Stimulated activated CD8-positive, alpha-beta memory T cell treated with anti-CD3 and anti-CD28 coated beads, Interleukin-2, amount 100 ng/mL, for 1 hour (primary cell): ENCODE results near the gene BNIP3.
A peak's percentile ranks its signal among the peaks of the same experiment; 100 is the strongest.

Source experiments
- DNase-seq, 2 donors: peaks; one replicate each; pipeline ENCODE4 v3.0.0-alpha.2; 2020; ENCODE audit warnings: low read depth in 2 of 2

BNIP3 gene, protein sequence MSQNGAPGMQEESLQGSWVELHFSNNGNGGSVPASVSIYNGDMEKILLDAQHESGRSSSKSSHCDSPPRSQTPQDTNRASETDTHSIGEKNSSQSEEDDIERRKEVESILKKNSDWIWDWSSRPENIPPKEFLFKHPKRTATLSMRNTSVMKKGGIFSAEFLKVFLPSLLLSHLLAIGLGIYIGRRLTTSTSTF

DNA sequence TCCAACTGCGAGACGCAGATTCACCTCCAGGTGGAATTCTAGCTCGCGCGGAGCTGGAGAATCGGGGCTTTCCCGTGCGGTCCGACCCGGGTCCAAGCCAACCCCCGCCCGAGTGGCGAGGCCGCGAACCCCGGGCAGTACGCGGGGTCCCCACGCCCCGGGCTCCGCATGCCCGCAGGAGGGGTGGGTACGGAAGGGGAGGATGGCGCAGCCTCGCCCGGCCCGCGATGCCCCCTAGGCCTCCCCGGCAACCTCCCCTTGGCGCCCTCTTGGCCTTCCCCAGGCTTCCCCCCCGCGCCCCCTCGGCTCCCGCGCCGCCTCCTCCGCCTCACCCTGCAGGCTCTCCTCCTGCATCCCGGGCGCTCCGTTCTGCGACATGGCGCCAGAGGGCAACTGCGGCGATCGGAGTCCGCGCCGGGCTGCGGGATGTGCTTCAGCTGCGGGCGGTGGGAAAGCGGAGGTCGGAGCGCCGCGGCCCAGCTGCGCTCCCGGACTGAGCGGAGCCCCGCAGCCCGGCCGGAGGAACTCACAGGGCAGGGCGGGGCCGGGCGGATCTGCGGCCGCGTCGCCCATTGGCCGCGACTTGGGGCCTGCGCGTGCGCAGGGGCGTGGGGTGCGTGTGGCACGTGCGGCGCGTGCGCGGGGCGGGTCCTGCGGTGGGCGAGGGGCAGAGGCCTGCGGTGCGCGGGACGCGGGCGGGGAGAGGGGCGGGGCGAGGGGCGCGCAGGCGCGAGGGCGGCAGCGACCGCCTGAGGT is at the start of gene BNIP3:
Gene BNIP3 (minus strand): TSS at position 495 of the 756 bp plus-strand sequence. CDS start 117 bp downstream, at position 378.
- peak; percentile 87 to 90 for DNase-seq

DNA sequence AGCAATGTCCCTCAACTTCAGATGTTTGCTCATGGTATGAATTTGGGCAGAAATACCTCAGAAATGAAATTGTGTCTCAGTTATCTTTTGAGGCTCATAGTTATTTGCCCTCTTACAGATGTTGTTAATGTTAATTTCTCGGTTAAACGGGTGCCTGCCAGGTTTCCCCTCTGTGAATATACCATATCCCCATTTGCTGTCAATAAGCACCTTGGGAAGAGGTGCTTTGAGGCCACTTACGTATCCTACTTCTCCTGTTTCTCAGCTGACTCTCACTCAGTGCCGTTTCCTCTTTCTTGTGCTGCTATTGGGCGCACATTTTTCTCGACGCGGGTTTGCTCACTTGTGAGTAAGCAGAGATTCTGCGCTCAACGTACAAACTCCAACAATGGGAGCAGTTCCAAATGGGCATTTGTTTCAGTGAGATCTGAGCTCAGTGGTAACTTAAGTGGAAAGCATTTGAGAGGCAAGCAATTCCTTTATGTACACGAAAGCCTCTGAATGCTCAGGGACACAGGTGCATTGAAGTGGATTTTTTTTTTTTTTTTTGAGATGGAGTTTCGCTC is 49.3 kb upstream of the BNIP3 start:
- DNase-seq, result no peak

DNA sequence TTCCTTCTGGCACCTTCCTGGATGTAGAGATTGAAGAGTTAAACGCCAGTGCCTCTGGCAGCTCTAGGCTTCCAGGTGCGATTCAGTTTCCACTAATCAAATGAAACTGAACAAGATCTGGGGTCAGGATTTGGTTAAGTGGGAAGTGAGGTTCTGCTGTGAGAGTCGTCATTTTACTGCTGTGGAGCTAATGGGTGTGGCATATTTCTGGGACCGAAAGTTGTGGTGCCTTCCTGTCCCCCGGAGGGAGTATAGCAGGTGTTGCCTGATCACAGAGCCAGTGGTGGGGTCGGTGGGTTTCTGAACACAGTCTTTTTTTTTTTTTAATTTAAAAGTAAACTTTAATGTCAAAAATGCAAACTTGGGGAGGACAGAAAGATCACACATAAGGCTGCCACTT is 47.0 kb upstream of the BNIP3 start:
- DNase-seq, result no peak

DNA sequence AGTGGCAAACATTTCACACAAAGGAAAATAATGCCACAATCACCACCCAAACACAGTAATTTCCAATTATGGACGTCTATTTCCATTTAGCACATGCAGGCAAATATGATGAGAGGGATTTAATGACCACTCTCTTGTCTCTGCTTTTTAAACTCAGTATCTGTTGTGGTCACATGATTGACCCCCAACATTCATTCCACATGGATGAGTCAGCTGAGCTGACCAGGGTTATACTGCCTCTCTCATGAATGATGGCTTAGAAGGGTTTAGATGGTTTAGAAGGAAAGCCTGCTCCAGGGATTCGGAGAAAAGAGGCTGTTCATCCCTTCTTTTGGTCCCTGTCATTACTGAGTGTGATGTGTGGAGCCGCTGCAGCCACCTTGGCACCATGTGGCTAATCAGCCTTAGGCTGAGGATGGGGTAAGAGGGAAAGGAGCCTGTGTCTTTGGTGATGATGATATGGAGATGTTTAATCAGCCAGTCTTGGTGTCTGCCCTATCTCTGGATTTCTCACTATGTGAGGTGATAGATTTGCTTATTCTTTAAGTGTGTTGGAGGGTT is 45.8 kb upstream of the BNIP3 start:
- no peak for DNase-seq

DNA sequence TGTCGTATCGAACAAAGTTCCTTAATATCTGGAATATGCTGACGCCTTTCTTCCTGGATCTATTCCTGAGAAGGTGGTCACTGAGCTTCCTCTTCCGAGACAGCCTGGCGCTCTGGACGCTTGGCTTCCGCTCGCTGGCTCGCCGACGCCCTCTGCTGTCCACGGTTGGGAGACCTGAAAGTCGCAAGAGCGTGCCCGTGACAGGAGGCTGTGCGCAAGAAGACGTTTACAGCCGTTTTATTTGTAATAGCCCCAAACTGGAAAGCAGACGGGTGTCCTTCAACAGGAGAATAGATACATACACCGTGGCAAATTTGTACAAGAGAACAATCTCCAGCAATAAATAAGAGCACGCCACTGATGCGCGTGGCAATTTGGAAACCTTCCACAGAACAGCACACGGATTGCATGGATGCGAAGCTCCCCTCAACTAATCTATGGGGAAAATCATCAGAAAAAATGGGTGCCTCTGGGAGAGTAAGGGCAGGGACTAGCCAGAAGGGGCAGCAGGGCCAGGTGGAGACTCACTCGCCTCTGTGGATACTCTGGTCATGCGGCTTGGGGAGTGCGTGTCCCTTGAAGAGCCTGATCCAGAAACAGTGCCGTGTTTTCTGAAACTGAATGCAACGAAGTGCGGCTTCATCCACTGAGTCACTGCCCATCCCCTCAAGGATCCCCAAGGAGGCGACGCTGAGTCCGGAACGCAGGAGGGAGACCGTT is 41.5 kb upstream of the BNIP3 start:
- DNase-seq, result peak; percentile 54 to 55

DNA sequence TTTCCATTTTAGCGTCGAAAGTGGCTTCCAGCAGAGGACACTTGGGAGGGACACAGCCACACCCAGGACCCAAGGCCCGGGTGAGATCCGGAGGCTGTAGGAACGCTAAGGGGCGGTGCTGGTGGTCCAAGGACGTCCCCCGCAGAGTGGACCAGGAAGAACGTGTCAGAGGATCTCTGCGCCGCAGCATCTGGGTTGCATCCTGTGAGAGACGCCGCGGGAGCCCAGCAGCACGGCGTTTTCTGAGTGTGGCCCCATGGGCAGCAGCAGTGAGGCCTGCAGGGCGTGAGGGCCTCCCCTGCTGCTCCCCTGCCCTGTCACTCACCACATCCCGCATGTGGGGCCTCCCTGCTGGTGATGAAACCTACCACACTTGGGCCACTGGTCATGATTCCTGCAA is 40.5 kb upstream of the BNIP3 start:
- DNase-seq, result no peak

DNA sequence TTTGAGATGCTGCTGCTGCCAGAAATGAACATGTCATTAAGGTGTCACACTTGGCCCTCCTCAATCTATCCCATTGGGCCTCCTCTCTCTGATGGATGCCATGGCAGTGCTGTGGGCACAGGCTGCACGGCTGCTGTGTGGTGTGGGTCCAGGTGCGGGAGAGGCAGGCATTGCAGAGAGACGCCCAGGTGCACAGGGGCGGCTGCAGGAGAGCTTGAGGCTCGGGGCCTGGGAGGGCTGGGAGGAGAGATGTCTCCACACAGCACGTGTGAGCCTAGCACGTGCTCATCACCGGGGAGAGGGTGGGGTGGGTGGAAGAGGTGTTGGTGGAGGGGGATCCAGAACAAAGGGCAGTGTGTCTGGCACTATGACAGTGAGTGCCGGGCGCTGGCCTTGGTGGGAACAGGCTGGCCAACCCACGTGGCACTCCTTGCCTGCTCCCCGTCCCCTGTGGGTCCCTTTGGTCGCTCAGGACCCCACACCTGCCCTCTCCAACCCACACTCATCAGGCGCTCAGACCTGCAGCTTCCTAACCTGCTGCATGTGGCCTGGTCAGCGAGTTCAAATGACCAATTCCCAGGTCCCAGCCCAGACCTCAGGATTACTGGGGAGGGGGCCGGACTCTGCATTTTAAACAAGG is 39.9 kb upstream of the BNIP3 start:
- no peak for DNase-seq

DNA sequence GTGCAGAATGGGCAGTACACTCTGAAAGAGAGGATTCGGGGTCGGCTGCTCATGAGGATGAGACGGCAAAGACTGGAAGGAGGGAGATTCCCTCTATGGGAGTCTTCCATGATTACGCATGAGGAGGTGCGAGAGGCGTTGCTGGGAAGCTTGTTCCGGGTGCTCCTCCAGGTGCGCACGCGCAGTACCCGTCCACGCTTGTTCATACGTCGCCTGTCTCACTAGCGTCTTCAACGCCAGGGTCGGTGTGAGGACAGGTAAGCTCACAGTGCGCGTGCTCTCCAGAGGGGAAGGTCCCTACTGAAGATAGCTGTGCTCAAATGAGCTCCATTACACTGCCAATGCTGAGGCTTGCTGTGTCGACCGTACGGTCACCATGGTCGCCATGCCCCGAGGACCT is 39.3 kb upstream of the BNIP3 start:
- DNase-seq, result no peak

DNA sequence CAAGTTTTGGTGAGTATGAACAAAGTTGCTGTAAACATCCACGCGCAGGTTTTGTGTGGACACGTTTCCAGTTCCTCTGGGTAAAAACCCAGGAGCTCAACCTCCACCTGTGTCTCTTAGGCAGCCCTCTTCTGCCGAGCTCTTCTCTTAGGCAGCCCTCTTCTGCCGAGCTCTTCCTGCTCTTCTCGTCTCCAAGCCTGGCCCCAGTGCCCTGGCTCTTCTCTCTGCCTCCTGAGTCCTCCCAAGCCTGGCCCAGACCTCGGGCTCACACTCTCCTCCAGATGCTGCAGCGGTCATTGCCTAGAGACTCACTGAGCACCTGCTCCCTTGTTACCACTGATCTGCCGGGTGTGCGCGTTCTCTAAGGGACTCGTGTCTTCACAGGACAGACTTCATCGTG is 38.7 kb upstream of the BNIP3 start:
- no peak for DNase-seq

DNA sequence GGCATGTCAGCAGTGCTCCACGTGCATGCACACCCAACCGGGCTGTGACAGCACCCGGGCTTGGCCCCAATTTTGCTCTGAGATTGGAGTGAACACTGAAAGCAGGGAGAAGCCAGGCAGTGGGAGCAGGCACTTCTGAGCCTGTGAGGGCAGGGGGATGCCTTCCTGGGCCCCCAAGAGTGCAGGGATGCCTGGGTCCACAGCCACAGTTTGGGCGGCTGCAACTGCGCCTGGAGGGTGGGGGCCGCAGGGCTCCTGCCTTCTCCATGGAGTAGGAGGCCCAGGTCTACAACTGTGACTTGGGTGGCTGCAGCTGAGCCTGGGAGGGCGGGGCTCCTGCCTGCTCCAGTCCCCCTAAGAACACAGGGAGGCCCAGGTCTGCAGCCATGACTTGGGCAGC is 37.6 kb upstream of the BNIP3 start:
- no peak for DNase-seq

DNA sequence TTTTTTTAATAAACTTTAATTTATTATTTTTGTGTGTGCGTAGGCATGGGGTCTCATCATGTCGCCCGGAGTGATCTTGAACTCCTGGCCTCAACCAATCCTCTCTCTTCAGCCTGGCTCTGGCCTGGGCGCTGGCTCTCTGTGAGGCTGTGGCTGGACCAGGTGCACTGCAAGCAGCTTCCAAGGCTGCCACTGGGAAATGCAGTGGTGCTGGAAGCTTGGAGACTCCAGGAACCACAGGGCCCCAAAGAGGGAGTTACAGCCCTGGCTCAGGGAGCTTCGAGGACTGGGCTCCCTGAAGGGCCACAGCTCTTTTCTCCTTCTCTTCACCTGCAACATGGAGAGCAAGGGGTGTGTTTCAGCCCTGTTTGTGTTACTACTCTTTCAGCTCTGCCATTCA is 36.7 kb upstream of the BNIP3 start:
- no peak for DNase-seq

DNA sequence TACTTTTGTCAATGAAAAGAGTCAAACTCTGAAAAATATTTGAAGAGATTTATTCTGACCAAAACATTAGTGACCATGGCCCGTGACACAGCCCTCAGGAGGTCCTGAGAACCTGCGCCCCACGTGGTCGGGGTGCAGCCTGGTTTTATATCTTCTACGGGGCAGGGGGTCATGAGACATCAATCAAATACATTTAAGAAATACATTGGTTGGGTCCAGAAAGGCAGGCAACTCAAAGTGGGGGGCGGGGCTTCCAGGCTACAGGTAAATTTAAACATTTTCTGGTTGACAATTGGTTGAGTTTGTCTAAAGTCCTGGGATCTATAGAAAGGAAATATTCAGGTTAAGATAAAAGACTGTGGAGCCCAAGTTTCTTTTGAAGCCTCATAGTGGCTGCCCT is 34.8 kb upstream of the BNIP3 start:
- DNase-seq, result no peak

DNA sequence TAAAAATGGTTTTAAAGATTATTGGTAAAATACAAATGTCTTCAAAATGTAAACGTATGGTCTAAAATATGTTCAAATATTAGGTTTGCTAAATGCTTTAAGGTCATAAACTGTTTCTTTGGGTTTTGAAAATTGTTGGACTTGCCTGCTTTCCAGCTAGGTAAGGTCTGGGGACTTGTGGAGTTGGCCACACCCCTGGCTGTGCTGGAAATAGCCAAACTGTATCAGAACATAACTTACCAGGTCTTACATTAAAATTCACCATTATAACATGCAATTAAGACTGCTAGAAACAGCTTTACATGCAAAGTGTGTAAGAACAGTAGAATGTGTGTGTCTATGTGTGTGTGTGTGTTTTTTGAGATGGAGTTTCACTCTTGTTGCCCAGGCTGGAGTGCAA is 29.7 kb upstream of the BNIP3 start:
- no peak for DNase-seq

DNA sequence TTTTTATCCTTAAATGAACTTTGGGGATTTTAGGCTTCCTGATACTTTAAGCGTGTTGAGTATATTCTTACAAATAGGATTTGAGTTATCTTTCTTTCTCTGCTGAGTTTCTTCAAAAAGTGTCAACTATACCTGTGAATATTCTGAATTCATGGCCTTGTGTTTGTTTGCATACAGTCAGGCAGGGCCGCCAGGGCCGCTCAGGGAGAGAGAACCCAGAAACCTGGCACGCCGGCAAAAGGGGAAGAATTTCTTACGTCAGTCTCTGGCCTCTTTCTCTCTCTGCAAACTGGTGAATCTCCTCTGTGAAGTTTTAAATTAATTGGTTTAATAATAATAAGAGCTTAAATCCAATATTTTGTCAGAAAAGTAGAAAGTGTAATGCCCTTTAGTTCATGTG is 29.3 kb upstream of the BNIP3 start:
- DNase-seq, result no peak

DNA sequence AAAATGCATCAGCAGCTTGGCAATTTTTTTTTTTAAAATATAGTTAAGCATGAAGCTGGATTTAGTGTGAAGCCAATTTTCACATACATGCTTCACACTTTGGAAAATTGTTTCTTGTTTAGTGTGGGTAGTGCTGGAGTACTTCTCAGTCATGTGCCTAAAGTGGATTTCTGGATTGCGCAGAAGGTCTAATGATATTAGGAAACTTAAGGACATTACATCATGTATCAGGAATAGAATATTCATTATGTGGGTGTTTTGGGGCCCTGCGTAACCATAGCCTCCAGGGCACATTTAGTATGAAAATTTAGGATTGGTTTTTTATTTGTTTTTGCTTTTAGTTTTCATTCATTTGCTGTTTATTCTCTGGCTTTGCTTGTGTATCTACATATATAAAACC is 28.8 kb upstream of the BNIP3 start:
- no peak for DNase-seq

DNA sequence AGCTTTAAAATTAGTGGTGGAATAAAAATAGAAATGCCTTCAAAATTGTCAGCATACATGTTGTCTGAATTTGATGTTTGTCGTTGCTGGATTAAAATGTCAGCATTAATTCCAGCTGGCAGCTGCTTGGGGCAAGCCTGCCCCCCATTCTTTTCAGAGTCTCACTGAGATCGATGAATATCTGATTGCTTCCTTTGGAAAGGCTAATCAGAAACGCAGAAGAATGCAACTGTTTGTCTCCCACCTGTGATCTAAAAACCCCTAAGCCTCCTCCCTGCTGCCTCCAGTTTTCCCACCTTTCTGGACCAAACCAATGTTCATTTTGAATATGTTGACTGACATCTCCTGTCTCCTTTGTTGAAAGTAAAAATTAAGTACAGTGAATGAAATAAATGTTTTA is 27.9 kb upstream of the BNIP3 start:
- no peak for DNase-seq

DNA sequence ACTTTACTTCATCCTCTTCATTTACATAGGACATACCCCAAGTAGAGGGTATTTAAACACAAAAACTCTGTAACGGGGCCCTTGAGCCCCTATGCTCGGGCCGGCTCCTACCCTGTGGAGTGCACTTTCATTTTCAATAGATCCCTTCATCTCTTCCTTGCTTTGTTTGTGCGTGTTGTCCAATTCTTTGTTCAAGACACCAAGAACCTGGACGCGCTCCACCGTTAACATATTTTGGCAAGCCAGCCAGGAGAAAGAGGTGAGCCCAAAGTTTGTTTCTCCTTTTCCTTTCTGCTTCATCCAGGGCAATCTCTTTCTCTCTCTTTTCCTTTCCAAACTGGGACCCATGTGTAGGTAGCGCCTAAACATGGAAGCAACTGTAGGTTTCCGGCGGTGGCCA is 26.0 kb upstream of the BNIP3 start:
- no peak for DNase-seq

DNA sequence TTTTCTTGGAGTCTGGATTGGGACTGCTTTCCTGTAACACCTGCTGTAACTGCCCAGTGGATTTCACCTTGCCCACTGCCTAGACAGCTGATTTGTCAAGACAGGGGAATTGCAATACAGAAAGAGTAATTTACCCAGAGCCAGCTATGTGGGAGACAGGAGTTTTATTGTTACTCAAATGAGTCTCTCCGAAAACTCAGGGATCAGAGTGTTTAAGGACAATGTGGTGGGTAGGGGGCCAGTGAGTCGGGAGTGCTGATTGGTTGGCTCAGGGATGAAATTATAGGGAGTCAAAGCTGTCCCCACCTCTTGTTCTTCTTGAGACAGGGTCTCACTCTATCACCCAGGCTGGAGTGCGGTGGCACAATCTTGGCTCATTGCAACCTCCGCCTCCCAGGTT is 25.2 kb upstream of the BNIP3 start:
- DNase-seq, result no peak

DNA sequence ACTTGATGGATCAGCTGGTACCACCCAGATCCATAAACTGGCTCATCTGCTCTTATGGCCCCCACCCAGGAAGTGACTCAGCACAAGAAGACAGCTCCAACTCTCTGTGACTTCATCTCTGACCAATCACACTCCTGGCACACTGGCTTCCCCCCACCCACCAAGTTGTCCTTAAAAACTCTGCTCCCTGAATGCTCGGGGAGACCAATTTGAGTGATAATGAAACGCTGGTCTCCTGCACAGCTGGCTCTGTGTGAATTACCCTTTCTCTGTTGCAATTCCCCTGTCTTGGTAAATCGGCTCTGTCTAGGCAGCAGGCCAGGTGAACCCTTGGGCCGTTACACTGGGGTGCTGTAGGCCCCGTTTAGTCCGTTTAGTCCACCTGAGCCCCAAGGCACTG is 23.4 kb upstream of the BNIP3 start:
- no peak for DNase-seq

DNA sequence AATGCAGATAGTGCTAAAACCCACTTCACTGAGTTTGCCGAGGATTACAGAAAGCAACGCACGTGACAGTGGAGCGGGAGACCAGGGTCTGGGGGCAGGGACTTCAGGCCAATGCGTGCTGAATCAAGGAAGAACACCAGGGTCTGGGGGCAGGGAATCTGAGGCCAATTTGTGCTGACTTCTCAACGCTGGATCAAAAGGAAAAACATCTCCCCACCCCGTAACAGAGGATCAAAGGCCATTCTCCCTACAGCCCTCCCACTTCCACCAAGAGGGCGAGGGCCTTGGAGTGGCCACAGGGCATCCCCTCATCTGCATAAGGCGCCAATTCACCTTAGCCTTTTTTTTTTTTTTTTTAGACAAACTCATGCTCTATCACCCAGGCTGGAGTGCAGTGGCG is 22.3 kb upstream of the BNIP3 start:
- no peak for DNase-seq

DNA sequence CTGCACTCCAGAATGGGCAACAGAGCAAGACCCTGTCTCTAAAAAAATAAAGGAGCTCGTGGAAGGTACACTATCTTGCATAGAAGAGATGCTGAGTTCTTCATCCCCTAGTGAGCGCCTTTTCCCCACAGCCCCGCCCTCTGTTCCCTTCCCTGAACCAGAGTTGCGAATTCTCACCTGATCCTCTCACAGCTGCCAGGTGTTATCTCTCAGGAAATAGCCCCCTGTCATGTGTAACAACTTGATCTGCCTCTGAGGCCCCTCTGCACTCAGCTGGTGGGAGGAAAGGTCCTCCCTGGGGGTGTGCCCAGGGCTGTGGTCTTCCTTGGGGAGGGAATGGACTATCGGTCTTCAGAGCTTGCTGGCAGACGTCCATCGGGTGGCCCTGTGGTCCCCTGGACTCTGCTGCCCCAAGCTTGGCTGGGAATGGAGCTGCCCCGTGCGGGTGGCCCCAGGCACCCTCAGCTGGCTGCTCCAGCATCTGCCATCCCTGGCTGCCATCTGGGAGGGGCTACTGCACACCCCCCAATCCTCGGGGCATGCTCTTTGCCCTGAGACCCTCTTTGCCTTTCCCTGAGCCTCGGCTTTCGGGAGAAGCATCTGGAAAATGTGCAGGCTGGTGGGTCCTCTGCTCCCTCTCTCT is 21.7 kb upstream of the BNIP3 start:
- DNase-seq, result no peak
